ENCODE results near the gene RGMA. TPM values are rescaled to one million over a fixed set of nuclear protein-coding genes. Genes with fewer than 3 reads are reported as not detected.

RGMA gene
- total RNA-seq, 4 donors from 2014 or later = 2.4 to 10.3 (median 6.0) TPM

GRCh38 chr15:93058904-93059427 lies 30.0 kb downstream of the RGMA start:
- peaks cover 0 to 5% of the 10 kb centered on the region in 2 donors for H3K4me1 ChIP-seq
- WGBS, 2 donors = 79 to 90% methylated on average over 12 to 18 of the region's 18 CpGs
- intact Hi-C loops (cut with DNase I) = no loop called here
- H3K27me3 ChIP-seq = no peaks in the 10 kb centered on the region
- DNase-seq = no peak
- no peak overlapping the region for H3K4me3 ChIP-seq (replicated peaks in 1 of 3)
- H3K27ac ChIP-seq = no peak overlapping the region
- H3K9me3 ChIP-seq = no peaks in the 10 kb centered on the region
- H3K36me3 ChIP-seq = no peaks in the 10 kb centered on the region
- TF ChIP-seq POLR2A (IDR thresholded peaks at IDR 0.05) = no peak
- TF ChIP-seq, protein P1, sequence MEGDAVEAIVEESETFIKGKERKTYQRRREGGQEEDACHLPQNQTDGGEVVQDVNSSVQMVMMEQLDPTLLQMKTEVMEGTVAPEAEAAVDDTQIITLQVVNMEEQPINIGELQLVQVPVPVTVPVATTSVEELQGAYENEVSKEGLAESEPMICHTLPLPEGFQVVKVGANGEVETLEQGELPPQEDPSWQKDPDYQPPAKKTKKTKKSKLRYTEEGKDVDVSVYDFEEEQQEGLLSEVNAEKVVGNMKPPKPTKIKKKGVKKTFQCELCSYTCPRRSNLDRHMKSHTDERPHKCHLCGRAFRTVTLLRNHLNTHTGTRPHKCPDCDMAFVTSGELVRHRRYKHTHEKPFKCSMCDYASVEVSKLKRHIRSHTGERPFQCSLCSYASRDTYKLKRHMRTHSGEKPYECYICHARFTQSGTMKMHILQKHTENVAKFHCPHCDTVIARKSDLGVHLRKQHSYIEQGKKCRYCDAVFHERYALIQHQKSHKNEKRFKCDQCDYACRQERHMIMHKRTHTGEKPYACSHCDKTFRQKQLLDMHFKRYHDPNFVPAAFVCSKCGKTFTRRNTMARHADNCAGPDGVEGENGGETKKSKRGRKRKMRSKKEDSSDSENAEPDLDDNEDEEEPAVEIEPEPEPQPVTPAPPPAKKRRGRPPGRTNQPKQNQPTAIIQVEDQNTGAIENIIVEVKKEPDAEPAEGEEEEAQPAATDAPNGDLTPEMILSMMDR (IDR thresholded peaks at IDR 0.05) = no peak

DNA sequence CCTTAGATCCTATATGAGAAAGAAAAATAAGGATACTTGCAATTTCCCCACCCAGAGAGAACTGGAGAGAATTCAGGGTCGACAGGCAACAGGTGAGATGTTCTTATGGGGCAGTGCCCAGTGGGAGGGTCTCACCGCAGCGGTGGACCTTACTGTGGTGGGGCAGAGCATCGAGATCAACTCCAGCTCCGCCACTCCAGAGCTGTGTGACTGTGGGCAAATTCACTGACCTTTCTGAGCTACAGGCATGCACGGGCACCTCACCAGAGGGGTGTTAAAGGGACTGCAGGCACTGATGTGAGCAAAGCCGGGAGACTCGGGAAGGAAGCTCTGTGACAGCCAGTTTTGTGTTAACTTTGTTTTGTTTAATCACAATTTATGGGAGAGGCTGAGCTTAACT lies 30.9 kb downstream of the RGMA start:
- H3K36me3 ChIP-seq = no peaks in the 10 kb centered on the region
- no peak for DNase-seq
- H3K4me1 ChIP-seq = peaks cover 0 to 5% of the 10 kb centered on the region in 2 donors
- H3K27ac ChIP-seq = no peak overlapping the region
- intact Hi-C loops (cut with DNase I) = no loop called here
- H3K4me3 ChIP-seq (replicated peaks in 1 of 3) = no peak overlapping the region
- no peaks in the 10 kb centered on the region for H3K27me3 ChIP-seq
- TF ChIP-seq, protein P1 (IDR thresholded peaks at IDR 0.05) = no peak
- TF ChIP-seq POLR2A (IDR thresholded peaks at IDR 0.05) = no peak
- H3K9me3 ChIP-seq = no peaks in the 10 kb centered on the region
- 73 to 84% methylated on average over 7 to 8 of the region's 8 CpGs for WGBS, 2 donors

DNA sequence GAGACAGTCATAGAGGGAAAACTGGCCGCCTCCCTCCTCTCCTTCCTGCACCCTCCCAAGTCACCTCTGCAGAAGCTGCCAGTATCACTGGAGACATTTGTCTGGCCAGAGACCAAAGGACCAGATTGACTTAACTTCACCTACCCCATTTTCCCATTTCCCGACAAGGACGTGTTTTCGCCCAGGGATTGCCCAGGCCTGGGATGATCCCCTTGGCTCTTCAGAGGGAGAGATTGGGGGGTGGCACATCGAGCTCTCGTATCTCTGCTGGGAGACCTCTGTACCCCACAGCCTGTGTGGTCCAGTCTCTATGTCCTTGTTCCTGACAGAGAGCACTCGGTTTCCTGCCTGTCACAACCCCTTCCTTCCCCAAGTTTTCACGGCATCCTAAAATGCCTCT lies 31.4 kb downstream of the RGMA start:
- H3K36me3 ChIP-seq = no peaks in the 10 kb centered on the region
- H3K9me3 ChIP-seq = no peaks in the 10 kb centered on the region
- DNase-seq = no peak
- H3K4me1 ChIP-seq = peaks cover 0 to 5% of the 10 kb centered on the region in 2 donors
- H3K4me3 ChIP-seq (replicated peaks in 1 of 3) = no peak overlapping the region
- H3K27me3 ChIP-seq = no peaks in the 10 kb centered on the region
- intact Hi-C loops (cut with DNase I) = no loop called here
- TF ChIP-seq, protein P1 (IDR thresholded peaks at IDR 0.05) = no peak
- no peak for TF ChIP-seq POLR2A (IDR thresholded peaks at IDR 0.05)
- no peak overlapping the region for H3K27ac ChIP-seq
- WGBS, 2 donors = 86 to 91% methylated on average over 8 of the region's 8 CpGs

GRCh38 chr15:93056836-93057235 lies 32.2 kb downstream of the RGMA start:
- intact Hi-C loops (cut with DNase I) = no loop called here
- Histone ChIP-seq H3K27me3 (no peaks in the 10 kb centered on the region), H3K9me3 (no peaks in the 10 kb centered on the region), H3K36me3 (no peaks in the 10 kb centered on the region), H3K4me1 (peaks cover 0 to 5% of the 10 kb centered on the region in 2 donors), H3K4me3 (replicated peaks in 1 of 3) (no peak overlapping the region), H3K27ac (no peak overlapping the region)
- no peak for TF ChIP-seq POLR2A (IDR thresholded peaks at IDR 0.05)
- TF ChIP-seq, protein P1 (IDR thresholded peaks at IDR 0.05) = no peak
- WGBS, 2 donors = 91 to 98% methylated on average over 4 to 7 of the region's 7 CpGs
- DNase-seq = no peak

DNA sequence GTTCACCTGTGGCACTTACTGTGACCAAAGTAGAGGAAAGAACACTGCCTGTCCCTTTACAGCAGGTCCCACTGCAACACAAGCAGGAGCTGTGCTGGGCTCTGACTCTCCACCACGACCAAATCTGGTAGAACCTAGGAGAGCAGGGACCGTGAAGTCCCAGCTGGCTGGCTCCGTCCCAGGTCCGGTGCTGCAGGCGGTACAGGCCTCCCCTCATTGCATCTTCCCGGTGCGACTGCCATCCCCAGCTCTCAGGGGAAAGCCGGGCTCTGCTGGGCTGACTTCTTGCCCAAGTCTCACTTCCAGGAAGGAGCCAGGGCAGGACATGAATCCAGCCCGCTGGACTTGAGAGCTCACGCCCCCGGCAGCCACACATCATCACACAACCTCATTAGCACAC lies 33.8 kb downstream of the RGMA start:
- no peaks in the 10 kb centered on the region for H3K27me3 ChIP-seq
- no peak overlapping the region for H3K27ac ChIP-seq
- 78% methylated on average over 3 of the region's 11 CpGs; no CpG with 5 or more reads in 1 of the 2 donors for WGBS, 2 donors
- no peaks in the 10 kb centered on the region for H3K4me1 ChIP-seq
- no peak for DNase-seq
- no peaks in the 10 kb centered on the region for H3K9me3 ChIP-seq
- no peaks in the 10 kb centered on the region for H3K36me3 ChIP-seq
- no peak for TF ChIP-seq POLR2A (IDR thresholded peaks at IDR 0.05)
- intact Hi-C loops (cut with DNase I) = no loop called here
- H3K4me3 ChIP-seq (replicated peaks in 1 of 3) = no peak overlapping the region
